ENCODE results near the gene RTL5.

Gene RTL5

GRCh38 chrX:72125331-72126047 lies 6.2 kb downstream of the RTL5 start:
- DNase-seq (ENCODE audit: insufficient read length, low spot score), result no peak
- TF ChIP-seq POLR2A (IDR thresholded peaks at IDR 0.05; ENCODE audit: low read depth, low read length), result no peak
- FAIRE-seq, result no peak

DNA sequence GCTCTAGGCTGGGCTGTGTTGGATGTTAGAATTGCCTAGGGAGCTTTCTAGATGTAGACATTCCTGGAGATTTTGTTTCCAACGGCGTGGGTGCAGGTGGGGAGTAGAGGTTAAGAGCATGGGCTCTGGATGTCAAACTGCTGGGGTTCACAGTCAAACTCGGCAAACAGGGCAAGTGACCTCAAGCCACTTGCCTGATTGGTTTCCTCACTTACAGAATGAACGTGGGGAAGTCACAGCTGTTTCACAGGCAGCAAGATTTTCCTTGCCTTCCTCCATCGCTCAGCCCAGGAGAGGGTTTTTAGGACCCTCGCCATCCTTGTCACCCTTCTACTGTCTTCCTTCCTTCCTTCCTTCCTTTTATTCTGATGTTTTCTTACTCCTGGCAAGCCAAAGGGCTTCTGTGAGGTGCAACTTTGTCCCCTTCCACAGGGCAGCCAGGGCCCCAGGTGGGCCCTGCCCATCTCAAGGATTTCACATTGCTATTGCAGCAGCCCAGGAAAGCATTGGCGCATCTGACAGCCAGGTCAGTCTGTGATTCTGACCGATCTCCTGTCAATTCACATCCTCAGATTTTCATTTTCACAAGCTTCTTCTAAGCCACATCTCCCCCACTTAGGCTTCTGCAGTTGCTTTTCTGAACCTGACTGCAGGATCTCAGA lies 7.0 kb downstream of the RTL5 start:
- TF ChIP-seq POLR2A (IDR thresholded peaks at IDR 0.05; ENCODE audit: low read depth, low read length), result no peak
- DNase-seq (ENCODE audit: insufficient read length, low spot score), result no peak
- no peak for FAIRE-seq

DNA sequence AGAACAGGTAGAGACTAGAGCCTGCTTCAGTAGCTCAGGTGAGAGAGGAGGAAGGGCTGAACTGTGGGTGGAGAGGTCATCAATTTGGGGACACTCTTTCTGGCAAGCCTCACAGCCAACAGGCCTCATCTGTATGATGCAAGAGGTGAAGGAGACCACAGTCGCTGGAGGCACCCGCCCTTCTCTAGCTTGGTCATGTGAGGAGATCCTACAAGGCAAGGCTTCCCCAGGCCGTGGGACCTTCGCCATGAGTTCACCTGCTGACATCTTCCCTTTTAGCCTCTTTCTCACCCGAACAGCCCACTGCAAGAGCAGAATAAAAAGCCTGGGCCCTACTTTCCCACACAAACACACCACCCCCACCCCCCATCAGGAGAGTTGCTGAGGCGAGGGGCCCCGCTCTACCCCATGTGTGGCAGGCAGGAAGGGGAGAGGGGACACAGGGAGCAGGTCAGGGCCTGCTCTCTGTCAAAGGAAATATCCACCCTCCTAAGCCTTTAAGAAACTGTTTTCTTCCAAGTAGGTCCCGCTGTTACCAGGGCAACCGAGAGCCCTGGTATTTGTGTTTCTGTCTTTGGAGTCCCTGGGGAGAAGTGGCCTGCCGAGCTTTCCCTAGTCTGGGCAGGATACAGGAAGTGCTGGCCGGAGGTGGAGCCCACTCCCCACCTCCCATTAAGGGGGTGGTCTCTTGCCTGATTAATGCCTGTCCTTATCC lies 8.1 kb downstream of the RTL5 start:
- DNase-seq (ENCODE audit: insufficient read length, low spot score), result no peak
- no peak for FAIRE-seq
- TF ChIP-seq POLR2A (IDR thresholded peaks at IDR 0.05; ENCODE audit: low read depth, low read length), result no peak

DNA sequence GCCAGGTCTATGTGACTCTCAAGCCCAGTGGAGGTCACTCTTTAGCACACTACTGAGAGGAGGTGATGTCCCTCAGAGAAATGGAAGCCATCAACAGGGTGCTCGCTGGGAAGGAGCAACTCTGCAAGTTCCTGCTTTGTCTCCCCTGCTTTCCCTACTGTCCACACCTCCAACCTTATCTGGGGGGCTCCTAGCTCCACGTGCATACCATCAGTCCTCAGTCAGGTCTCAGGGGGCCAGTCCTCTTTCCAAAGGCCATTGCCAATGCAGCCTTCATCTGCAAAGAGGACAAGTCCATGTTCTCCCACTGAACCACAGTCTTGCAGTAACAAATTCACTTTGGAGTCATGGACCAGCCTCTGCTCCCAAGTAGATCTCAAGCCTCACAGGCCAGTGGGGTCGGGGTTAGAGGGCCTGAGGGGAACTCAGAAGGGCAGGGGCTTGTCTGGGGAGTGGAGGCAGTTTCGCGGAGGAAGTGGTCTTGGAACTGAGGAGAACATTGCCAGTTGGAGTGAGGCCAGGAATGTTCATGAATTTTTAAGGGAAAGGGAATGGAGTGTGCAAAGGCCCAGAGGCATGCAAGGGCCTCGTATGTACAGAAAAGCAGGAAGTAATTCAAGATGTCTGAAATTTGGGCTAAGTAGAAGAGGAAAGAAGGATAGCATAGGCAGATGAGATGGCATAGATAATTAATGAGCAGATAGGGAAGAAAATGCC lies 8.9 kb downstream of the RTL5 start:
- no peak for FAIRE-seq
- no peak for TF ChIP-seq POLR2A (IDR thresholded peaks at IDR 0.05; ENCODE audit: low read depth, low read length)
- no peak for DNase-seq (ENCODE audit: insufficient read length, low spot score)

DNA sequence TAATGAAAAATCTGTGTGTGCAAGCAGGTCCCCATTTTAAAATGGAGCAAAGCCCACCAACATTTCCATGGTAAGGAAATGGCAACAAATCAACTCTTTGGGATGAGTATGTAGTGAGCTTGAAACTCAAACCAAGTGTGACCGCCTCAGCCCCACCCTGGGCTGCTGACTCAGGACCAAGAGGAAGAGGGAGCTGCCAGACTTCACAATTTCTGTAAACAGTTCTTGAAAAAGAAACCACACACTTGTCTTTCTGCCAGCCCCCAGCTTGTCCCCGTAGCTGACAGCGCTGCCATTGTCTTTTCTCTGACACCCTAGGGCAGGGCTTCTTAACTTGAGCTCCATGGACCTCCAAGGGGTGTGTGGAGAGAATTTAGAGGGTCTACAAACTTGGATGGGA lies 10.3 kb downstream of the RTL5 start:
- FAIRE-seq, result no peak
- no peak for TF ChIP-seq POLR2A (IDR thresholded peaks at IDR 0.05; ENCODE audit: low read depth, low read length)
- no peak for DNase-seq (ENCODE audit: insufficient read length, low spot score)

- DNase-seq (ENCODE audit: insufficient read length, low spot score) (no peak), FAIRE-seq (no peak)
- TF ChIP-seq POLR2A (IDR thresholded peaks at IDR 0.05; ENCODE audit: low read depth, low read length), result no peak
These were observed 10.9 kb downstream of the RTL5 start for GRCh38 chrX:72120837-72121236.

- TF ChIP-seq POLR2A (IDR thresholded peaks at IDR 0.05; ENCODE audit: low read depth, low read length), result no peak
- no peak for FAIRE-seq
- no peak for DNase-seq (ENCODE audit: insufficient read length, low spot score)
These were observed 14.0 kb downstream of the RTL5 start for GRCh38 chrX:72117636-72118210.

DNA sequence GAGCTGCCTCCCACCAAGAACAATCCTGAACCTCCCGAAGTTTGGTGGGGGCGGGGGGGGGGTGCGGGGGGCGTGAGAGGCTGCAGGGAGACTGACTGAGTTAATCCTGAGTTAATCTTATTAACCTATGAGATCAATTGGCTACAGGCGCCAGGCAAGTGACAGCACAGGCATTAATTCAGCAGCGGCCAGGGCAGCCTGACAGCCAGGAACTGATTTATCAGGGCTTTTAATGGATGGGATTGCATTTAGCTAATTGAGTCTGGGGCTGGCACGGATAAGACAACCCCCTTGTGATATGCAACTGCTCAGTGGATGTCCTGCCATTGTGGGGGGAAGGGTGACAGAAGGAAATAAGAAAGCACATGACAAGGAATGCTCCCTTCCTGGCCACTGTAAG lies 16.3 kb downstream of the RTL5 start:
- FAIRE-seq, result no peak
- no peak for TF ChIP-seq POLR2A (IDR thresholded peaks at IDR 0.05; ENCODE audit: low read depth, low read length)
- no peak for DNase-seq (ENCODE audit: insufficient read length, low spot score)

DNA sequence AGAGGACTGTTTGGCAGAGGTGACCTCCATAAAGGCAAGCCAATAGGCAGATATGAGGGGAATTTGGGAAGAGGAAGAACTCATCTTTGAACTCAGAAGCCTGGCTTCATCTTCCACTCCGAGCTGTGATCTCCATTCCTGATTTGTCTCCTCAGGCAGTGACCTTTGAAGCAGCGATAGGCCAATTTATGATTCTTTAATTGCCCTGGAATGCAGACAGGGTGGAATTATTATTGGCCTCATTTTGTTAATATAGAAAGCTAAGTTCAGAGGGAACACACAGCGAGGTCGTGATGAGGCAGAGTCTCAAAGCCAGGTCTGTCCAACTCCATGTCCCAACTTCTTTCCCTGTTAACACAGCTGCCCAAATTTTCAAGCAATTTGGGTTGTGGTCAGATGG lies 16.9 kb downstream of the RTL5 start:
- TF ChIP-seq POLR2A (IDR thresholded peaks at IDR 0.05; ENCODE audit: low read depth, low read length), result no peak
- DNase-seq (ENCODE audit: insufficient read length, low spot score) (no peak), FAIRE-seq (no peak)

GRCh38 chrX:72114306-72114705 lies 17.4 kb downstream of the RTL5 start:
- TF ChIP-seq POLR2A (IDR thresholded peaks at IDR 0.05; ENCODE audit: low read depth, low read length), result no peak
- no peak for DNase-seq (ENCODE audit: insufficient read length, low spot score)
- FAIRE-seq, result no peak

DNA sequence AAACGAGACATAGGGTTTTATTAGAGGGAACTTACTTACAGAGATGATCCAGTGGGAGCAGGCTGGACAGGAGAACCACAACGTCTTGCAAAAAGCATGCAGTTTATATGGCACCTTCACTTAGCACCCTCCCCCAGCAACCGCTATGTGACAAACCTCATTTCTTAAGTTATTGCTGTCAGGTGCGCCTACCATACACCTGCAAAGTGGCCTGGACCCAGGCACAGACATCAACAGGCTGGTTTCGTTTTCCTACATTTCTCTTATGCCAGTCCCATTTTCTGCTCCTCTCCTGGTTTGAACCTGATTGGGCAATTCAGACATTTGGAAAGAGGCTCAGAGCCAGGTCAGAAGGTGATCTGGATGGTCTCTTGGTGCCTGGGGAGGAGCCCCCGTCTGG lies 18.3 kb downstream of the RTL5 start:
- DNase-seq (ENCODE audit: insufficient read length, low spot score), result no peak
- FAIRE-seq, result no peak
- TF ChIP-seq POLR2A (IDR thresholded peaks at IDR 0.05; ENCODE audit: low read depth, low read length), result no peak

DNA sequence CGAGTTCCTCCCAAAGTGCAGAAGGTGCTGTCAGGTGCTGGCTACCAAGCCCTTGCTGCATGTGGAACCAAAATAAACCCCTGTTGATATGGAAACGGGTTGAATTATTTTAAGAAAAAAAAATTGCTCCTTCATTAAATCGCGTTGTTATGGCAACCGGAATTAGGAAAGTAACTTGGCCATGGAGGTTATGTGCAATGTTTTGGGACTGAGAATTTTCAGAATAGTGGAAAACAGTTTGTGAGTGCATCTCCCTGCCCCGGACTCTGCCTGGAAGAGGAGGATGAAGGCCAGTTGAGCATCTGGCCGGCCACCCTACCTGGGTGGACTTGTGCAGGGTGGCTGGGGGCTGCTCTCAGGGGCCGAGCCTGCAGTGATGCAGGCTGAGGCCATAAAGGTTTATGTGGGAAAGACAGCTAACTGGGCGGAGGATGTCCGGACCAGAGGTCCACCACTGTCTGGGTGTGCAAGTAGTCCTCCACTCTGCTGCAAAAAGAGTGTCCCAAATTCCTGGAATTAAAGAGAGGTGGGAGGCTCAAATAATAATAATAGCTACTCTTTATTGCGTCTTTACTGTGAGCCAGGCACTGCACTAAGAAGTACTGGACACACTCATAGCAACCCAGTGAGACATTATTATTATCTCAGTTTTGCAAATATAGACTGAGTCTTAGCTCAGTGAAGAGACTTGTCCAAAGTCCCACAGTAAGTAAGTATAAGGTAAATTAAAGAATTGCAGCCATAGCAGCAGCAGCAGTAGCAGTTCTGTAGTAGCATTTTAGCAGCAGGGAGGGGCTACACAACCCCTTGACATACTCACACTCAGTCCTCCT lies 20.6 kb downstream of the RTL5 start:
- no peak for TF ChIP-seq POLR2A (IDR thresholded peaks at IDR 0.05; ENCODE audit: low read depth, low read length)
- DNase-seq (ENCODE audit: insufficient read length, low spot score), result no peak
- FAIRE-seq, result no peak

Data from H54 (cell line).